NOMO-1 (cell line): Measurements from ENCODE around the gene CTPS2.
"Not testable (repeated sequence)": the region's sequence is repeated elsewhere in the genome, so short reads cannot be mapped to it uniquely, and the experiment has no call there.

Experiments
- DNase-seq, 2 experiments: peaks; one replicate each; lab custom pipeline; 2025; ENCODE audit not compliant: unreplicated experiment in 2 of 2; lab: John Stamatoyannopoulos, UW

Gene CTPS2, protein sequence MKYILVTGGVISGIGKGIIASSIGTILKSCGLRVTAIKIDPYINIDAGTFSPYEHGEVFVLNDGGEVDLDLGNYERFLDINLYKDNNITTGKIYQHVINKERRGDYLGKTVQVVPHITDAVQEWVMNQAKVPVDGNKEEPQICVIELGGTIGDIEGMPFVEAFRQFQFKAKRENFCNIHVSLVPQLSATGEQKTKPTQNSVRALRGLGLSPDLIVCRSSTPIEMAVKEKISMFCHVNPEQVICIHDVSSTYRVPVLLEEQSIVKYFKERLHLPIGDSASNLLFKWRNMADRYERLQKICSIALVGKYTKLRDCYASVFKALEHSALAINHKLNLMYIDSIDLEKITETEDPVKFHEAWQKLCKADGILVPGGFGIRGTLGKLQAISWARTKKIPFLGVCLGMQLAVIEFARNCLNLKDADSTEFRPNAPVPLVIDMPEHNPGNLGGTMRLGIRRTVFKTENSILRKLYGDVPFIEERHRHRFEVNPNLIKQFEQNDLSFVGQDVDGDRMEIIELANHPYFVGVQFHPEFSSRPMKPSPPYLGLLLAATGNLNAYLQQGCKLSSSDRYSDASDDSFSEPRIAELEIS

DNA sequence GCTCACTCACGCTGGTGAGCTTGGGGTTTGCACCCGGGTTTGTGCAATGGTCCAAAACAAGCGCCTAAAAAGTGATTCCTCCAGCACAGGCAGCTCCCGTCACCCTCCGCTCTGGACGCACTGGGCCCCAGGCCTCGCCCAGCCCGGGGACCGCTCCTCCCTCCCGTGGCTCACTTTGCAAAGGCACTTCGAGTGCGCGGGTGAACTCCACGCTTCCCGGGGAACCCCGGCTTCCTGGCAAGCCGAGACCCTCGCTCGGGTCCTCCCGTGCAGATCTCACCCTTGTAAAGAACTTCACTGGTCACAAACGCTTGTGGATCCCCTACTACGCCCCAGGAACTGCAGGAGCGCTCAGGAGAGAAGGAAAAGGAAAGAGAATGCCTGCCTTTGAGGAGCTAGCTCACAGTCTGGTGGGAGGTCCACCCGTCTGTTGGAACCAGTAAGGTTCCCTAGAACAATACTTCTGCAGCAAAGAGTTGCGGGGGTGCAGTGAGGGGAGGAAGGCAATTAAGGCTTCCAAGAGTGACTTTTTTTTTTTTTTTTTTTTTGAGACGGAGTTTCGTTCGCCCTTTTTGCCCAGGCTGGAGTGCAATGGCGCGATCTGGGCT is at the start of gene CTPS2:
Gene CTPS2, minus strand, starts transcription at position 122 of the 608 bp plus-strand sequence. CDS start 9,767 bp downstream, outside the sequence.
- peak; percentile 71 for DNase-seq

DNA sequence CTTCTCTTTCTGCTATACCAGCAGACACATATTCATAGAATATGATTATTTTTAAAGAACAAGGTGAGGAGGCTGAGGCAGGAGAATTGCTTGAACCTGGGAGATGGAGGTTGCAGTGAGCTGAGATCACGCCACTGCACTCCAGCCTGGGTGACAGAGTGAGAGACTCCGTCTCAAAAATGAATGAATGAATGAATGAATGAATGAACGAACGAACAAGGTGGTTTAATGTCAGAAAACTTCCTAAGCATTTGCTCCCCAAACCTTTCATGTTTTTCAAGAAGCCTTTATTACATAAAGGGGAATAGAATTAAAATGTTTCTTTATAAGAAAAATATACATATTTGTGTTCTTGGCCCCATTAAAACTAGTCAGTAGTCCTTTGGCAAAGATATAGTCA is 49.0 kb upstream of the CTPS2 start:
- not testable (repeated sequence) for DNase-seq

GRCh38 chrX:16756724-16757123 is 44.3 kb upstream of the CTPS2 start:
- DNase-seq: no peak

GRCh38 chrX:16754019-16754418 is 41.5 kb upstream of the CTPS2 start:
- no peak for DNase-seq

GRCh38 chrX:16750136-16750535 is 37.7 kb upstream of the CTPS2 start:
- DNase-seq: no peak

GRCh38 chrX:16748425-16748824 is 36.0 kb upstream of the CTPS2 start:
- no peak for DNase-seq

GRCh38 chrX:16745659-16746058 is 33.2 kb upstream of the CTPS2 start:
- no peak for DNase-seq

- no peak for DNase-seq
Measured at GRCh38 chrX:16745102-16745501, 32.6 kb upstream of the CTPS2 start.

DNA sequence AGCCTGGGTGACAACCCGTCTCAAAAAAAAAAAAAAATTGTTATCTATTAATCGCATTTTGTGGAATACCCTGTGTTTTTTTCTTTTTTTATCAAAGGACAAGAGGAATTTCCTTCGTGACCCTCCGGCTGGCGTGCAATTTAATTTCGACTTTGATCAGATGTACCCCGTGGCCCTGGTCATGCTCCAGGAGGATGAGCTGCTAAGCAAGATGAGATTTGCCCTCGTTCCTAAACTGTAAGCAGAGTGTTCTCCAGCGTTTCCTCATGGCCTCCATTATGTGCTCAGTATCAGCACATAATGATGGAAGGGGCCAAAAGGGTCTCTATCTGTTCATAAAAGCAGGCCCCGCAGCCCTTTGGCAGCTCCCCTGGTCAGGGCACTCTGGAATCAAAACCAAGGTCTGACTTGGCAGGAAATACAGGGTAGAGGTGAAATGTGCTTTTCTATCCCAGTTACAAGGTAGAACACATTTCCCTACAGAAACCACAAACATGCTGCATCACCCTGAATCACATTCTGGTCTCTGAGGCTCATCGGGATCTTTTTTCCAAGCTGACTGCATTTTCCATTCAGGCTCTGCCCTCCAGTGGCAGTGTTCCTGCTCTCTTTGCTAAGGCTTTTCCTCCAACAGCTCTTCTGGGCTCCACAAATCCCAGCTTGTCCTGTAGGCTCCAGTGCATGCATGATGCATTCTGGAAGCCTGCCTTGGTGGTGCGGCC is 31.3 kb upstream of the CTPS2 start:
- DNase-seq: no peak

DNA sequence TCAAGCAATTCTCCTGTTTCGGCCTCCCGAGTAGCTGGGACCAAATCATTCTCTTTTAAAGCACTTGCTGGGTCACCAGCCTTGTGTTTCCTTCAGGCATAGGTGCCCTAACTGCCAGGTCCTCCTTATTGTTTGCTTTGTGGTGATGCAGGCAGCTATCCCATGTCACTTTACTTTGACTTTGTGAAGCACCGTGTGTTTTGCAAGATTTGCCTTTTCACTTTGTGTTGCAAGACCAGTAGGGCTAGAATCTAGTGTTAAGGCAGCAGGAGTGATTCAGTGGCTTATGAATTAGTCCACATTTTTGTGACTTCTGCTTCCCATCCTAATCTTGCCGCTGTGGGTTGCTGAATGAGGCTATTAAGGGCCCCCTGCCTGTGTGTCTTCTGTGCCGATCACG is 27.1 kb upstream of the CTPS2 start:
- DNase-seq: peak; percentile 54 to 66

GRCh38 chrX:16737024-16737423 is 24.6 kb upstream of the CTPS2 start:
- no peak for DNase-seq

- DNase-seq: no peak
Measured at GRCh38 chrX:16733013-16733412, 20.5 kb upstream of the CTPS2 start.

- DNase-seq: no peak
Measured at GRCh38 chrX:16730450-16730849, 18.0 kb upstream of the CTPS2 start.

GRCh38 chrX:16727637-16728036 is 15.2 kb upstream of the CTPS2 start:
- no peak for DNase-seq

DNA sequence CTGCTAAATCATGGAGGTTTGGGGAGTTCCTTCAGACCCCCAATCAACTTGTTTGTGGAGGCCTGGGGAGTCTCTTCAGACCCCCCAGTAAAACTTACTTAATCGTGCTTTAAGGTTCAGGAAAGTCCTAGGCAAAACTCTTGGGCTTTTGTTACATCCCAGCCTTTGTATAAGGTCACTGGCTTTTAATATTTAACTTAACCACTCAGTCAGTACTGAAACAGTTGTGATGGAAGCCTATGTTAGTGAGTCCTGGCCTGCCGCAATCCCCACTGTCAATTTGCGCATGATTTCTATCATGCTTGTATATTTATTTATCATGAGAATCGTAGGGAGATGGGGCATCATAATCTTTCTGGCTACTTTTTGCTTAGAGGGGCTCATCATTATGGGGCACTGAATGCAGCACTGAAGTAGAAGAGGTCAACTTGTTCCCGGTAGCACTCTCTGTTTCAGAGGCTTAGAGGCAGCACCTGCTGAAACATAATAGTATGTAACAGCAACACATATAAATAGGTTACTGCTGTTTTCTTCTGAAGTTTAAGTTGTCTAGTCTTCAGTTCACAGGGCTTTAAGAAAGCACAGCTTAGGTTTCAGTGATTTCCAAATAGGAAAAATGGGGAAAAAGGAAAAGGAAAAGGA is 14.0 kb upstream of the CTPS2 start:
- not testable (repeated sequence) for DNase-seq

- DNase-seq: no peak
Measured at GRCh38 chrX:16725072-16725471, 12.6 kb upstream of the CTPS2 start.

DNA sequence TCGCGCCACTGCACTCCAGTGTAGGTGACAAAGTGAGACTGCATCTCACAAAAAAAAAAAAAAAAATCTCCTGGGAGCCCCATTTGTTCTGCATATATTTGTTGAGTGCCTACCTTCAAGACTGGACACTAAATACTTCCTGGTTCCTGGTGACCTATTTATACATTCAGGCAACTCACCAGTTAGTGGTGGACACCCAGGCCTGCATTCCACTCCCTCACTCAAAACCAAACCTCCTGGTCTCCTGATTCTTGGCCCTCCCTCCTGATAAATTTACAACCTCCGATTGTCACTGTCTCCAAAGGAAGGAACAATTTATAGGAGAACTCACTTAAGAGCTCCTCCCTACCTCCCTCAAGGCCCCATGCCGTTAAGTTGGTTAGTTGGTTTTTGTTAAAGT is 10.0 kb upstream of the CTPS2 start:
- no peak for DNase-seq

DNA sequence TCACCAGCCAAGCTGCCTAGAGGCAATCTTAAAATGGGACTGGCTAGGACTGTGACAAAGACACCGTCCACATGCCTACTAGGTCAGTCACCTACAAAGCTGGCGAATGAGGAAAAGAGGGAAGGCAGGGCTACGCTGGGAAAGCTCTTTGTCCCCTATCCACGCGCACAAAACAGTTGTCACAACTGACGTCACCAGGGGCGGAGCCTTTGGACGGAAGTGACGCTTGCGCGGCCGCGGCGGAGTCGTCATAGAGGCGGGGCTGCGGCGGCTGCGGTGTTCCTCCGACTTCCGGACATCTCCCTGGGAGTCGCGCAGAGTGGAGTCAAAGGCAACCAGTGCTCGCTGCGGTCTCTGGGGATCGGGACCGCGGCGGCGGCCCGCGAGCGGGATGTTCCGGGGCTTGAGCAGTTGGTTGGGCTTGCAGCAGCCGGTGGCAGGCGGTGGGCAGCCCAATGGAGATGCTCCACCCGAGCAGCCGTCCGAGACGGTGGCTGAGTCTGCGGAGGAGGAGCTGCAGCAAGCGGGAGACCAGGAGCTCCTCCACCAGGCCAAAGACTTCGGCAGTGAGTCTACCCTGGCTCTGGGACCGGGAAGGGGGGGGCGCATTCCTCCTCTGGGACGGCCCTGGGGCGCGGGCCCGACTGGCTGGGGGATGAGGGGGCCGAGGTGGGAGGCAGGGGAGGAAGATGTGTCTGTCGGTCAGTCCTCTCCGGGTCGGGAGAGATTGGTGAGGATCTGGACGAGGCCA is 7.0 kb upstream of the CTPS2 start, which contains the start of gene SYAP1:
Gene SYAP1, plus strand, starts transcription at position 279 of the 751 bp plus-strand sequence. Its CDS starts 113 bp downstream, at position 392.
- peak; percentile 86 to 91 for DNase-seq

DNA sequence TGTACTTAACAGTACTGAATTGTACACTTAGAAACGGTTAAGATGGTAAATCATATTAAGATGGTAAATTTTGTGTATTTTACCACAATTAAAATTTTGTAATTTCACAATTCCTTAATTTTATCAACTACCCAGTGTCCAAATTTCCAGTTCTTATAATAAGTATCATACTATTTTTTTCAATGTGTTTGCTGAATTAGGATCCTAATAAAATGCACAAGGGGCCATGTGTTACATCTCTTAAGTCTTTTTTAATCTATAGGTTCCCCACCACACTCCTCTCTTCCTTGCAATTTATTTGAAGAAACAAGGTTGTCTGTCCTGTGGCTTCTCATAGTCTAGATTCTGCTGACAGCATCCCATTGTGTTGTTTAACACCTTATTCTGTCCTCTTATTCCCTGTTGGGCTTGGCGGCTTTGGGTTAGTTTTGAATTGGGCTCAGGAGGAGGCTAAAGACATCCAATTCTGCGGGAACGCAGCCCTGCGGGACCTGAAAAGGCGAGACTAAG is 6.4 kb upstream of the CTPS2 start:
- DNase-seq: peak in 1 of 2 experiments; percentile 48

GRCh38 chrX:16716451-16716850 is 4.0 kb upstream of the CTPS2 start:
- DNase-seq: not testable (repeated sequence)
